22Rv1 (cell line): ENCODE data around the gene NCOR1.

Source experiments
- ZFX ChIP-seq: fragments of 450-650 bp; IDR thresholded peaks from 2 replicates; pipeline ENCODE4 v1.6.1; 2017; ENCODE audit warnings: antibody characterized with exemption, borderline replicate concordance
- TF ChIP-seq, protein P1 (sequence below): fragments of 450-650 bp; IDR thresholded peaks from 2 replicates; pipeline ENCODE4 v1.5.1; 2017; ENCODE audit warnings: mild to moderate bottlenecking

DNA sequence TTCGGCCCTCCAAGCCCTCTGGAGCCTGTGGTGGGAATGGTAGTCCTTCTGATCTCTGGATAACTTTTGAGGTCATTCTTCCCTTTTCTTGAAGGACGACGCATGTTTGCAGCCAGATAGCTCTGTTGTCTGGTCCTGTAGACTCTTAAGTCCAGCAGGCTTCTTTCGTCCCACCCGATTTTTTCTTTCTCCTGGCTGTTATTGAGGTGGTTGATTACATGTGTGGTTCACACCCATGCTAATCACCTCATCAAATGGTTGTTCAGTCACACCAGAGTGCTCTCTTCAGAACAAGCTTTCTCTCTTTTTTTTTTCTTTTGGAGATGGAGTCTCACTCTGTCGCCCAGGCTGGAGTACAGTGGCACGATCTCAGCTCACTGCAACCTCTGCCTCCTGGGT lies 32.3 kb upstream of the NCOR1 start:
- TF ChIP-seq, protein P1, sequence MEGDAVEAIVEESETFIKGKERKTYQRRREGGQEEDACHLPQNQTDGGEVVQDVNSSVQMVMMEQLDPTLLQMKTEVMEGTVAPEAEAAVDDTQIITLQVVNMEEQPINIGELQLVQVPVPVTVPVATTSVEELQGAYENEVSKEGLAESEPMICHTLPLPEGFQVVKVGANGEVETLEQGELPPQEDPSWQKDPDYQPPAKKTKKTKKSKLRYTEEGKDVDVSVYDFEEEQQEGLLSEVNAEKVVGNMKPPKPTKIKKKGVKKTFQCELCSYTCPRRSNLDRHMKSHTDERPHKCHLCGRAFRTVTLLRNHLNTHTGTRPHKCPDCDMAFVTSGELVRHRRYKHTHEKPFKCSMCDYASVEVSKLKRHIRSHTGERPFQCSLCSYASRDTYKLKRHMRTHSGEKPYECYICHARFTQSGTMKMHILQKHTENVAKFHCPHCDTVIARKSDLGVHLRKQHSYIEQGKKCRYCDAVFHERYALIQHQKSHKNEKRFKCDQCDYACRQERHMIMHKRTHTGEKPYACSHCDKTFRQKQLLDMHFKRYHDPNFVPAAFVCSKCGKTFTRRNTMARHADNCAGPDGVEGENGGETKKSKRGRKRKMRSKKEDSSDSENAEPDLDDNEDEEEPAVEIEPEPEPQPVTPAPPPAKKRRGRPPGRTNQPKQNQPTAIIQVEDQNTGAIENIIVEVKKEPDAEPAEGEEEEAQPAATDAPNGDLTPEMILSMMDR: no peak
- no peak for TF ChIP-seq ZFX
